Right lobe of liver (tissue), 6 donors: ENCODE data around the gene FEM1B. TPM values are rescaled to one million over a fixed set of nuclear protein-coding genes. Genes with fewer than 3 reads are reported as not detected.

Experiments
- ATAC-seq, 4 donors: fragments of 200-7000 bp; cut with Tn5 transposase; one replicate each; pipeline ENCODE4 v1.9.1; 2020; ENCODE audit warnings: mild to moderate bottlenecking in 4 of 4, moderate library complexity in 4 of 4
- DNase-seq, 3 donors: peaks; one replicate each; pipeline ENCODE4 v3.0.0-alpha.2; 2020
- H3K27ac ChIP-seq, 3 donors: fragments of 200-600 bp; one replicate each; pipeline ENCODE4 v1.8.0; 2022
- H3K27me3 ChIP-seq, 2 donors: fragments of 200-600 bp; one replicate each; pipeline ENCODE4 v1.8.0; 2022
- H3K36me3 ChIP-seq, 4 donors: fragments of 200-600 bp; sonication (generic) in 1 of 4; one replicate each; pipeline versions ENCODE4 v1.5.1 to v1.8.0; 2017 to 2022; ENCODE audit warnings: control low read depth in 1 of 4
- H3K4me1 ChIP-seq, 4 donors: fragments of 200-600 bp; sonication (generic) in 1 of 4; one replicate each; pipeline versions ENCODE4 v1.5.1 to v1.8.0; 2017 to 2022; ENCODE audit warnings: control low read depth in 1 of 4
- H3K4me3 ChIP-seq, 3 donors: fragments of 200-600 bp; one replicate each; pipeline ENCODE4 v1.8.0; 2022
- H3K9me3 ChIP-seq, 4 donors: fragments of 200-600 bp; sonication (generic) in 1 of 4; one replicate each; pipeline versions ENCODE4 v1.5.1 to v1.8.0; 2017 to 2022; ENCODE audit warnings: control low read depth in 1 of 4
- POLR2A ChIP-seq: fragments of 450-650 bp; IDR thresholded peaks from one replicate; pipeline ENCODE4 v1.6.1; 2017; ENCODE audit warnings: antibody characterized with exemption, mild to moderate bottlenecking
- WGBS: methylation state at CpG from one replicate; pipeline ENCODE4 v1.1.6; 2018; ENCODE audit warnings: low coverage, low lambda C conversion rate; ENCODE audit not compliant: insufficient coverage; ENCODE audit errors: missing lambda C conversion rate; 5-methylcytosine and 5-hydroxymethylcytosine counted together
- intact Hi-C, 2 donors: fragments of 100-400 bp; cut with DNase I; formaldehyde crosslinking; loops; one replicate each; pipeline versions ENCODE4 v1.11.2 to v1.14.1; 2022
- total RNA-seq, 6 experiments: library from RNA; depleted of rRNA in 2 of 6; stranded (reverse); fragments of >200 nt in 2 of 6; fragmentation: NEBNext Ultra II Directional in 3 of 6; extraction: Animal tissue kit (Norgen Biotek cat#: 25700) in 3 of 6; gene quantifications; one replicate each; pipeline versions ENCODE4 v1.1.0 to v1.2.4, GENCODE V29; 2016 to 2023
- TF ChIP-seq, protein P1 (sequence below), 4 donors: fragments of 200-600 bp in 3 of 4; fragments of 450-650 bp in 1 of 4; IDR thresholded peaks; one replicate each; pipeline versions ENCODE4 v1.5.1 to v1.8.0; 2016 to 2022; ENCODE audit warnings: antibody characterized with exemption in 4 of 4, mild to moderate bottlenecking in 2 of 4
- donor health status: DM: no; HTN: yes; CAD: no.
- donor health status: DM: no; HTN: no; CAD: no.
- donor health status: DM: no; HTN: no; CAD: no.
- donor health status: DM: no; HTN: yes; CAD: no.
- donor health status: DM: no; HTN: yes; CAD: no.

FEM1B gene
- total RNA-seq, 6 experiments from 2014 or later = 17.7 to 28.3 (median 23.1) TPM

GRCh38 chr15:68286256-68286655 is 8.7 kb downstream of the FEM1B start:
- 48% methylated on average over 5 of the region's 5 CpGs for WGBS
- TF ChIP-seq POLR2A = no peak
- TF ChIP-seq, protein P1, sequence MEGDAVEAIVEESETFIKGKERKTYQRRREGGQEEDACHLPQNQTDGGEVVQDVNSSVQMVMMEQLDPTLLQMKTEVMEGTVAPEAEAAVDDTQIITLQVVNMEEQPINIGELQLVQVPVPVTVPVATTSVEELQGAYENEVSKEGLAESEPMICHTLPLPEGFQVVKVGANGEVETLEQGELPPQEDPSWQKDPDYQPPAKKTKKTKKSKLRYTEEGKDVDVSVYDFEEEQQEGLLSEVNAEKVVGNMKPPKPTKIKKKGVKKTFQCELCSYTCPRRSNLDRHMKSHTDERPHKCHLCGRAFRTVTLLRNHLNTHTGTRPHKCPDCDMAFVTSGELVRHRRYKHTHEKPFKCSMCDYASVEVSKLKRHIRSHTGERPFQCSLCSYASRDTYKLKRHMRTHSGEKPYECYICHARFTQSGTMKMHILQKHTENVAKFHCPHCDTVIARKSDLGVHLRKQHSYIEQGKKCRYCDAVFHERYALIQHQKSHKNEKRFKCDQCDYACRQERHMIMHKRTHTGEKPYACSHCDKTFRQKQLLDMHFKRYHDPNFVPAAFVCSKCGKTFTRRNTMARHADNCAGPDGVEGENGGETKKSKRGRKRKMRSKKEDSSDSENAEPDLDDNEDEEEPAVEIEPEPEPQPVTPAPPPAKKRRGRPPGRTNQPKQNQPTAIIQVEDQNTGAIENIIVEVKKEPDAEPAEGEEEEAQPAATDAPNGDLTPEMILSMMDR (IDR thresholded peaks at IDR 0.05) = no peak
- Histone ChIP-seq H3K4me3 (no peak overlapping the region), H3K27ac (peak overlapping the region in 2 of 3 donors; percentile 33 to 84), H3K27me3 (no peaks in the 10 kb centered on the region), H3K9me3 (no peaks in the 10 kb centered on the region), H3K36me3 (peaks cover 0 to 18% (median 11%) of the 10 kb centered on the region in 4 donors), H3K4me1 (peaks cover 0 to 63% (median 8%) of the 10 kb centered on the region in 4 donors)
- intact Hi-C loops = no loop called here
- DNase-seq (no peak), ATAC-seq (peak; percentile 19 to 69 (median 61))

GRCh38 chr15:68289057-68289456 is 11.5 kb downstream of the FEM1B start:
- 92% methylated on average over 2 of the region's 2 CpGs for WGBS

DNA sequence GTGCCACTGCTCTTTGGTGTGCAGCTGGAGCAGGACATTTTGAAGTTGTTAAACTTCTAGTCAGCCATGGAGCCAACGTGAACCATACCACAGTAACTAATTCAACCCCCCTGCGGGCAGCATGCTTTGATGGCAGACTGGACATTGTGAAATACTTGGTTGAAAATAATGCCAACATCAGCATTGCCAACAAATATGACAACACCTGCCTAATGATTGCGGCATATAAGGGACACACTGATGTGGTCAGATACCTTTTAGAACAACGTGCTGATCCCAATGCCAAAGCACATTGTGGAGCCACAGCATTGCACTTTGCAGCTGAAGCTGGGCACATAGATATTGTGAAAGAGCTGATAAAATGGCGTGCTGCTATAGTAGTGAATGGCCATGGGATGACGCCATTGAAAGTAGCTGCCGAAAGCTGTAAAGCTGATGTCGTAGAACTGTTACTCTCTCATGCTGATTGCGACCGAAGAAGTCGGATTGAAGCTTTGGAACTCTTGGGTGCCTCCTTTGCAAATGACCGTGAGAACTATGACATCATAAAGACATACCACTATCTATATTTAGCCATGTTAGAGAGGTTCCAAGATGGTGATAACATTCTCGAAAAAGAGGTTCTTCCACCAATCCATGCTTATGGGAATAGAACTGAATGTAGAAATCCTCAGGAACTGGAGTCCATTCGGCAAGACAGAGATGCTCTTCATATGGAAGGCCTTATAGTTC is 12.2 kb downstream of the FEM1B start:
- ATAC-seq = peak; percentile 21 to 79 (median 41)
- DNase-seq = no peak
- intact Hi-C loops = no loop called here
- TF ChIP-seq, protein P1 (IDR thresholded peaks at IDR 0.05) = no peak
- TF ChIP-seq POLR2A = no peak
- H3K4me3 ChIP-seq = no peak overlapping the region
- WGBS = 60% methylated on average over 11 of the region's 14 CpGs
- no peaks in the 10 kb centered on the region for H3K27me3 ChIP-seq
- H3K36me3 ChIP-seq = peaks cover 0 to 19% (median 11%) of the 10 kb centered on the region in 4 donors
- peak overlapping the region in 1 of 3 donors; percentile 33 for H3K27ac ChIP-seq
- H3K9me3 ChIP-seq = no peaks in the 10 kb centered on the region
- peaks cover 0 to 38% (median 3%) of the 10 kb centered on the region in 4 donors for H3K4me1 ChIP-seq

More at GRCh38 chr15:68289057-68289456, 11.5 kb downstream of the FEM1B start:
- Histone ChIP-seq H3K9me3 (no peaks in the 10 kb centered on the region), H3K4me1 (peaks cover 0 to 45% (median 3%) of the 10 kb centered on the region in 4 donors), H3K27ac (peak overlapping the region in 1 of 3 donors; percentile 33), H3K36me3 (peaks cover 0 to 19% (median 11%) of the 10 kb centered on the region in 4 donors), H3K4me3 (no peak overlapping the region), H3K27me3 (no peaks in the 10 kb centered on the region)
- intact Hi-C loops = no loop called here
- ATAC-seq (no peak), DNase-seq (no peak)
- TF ChIP-seq, protein P1 (IDR thresholded peaks at IDR 0.05) = no peak
- TF ChIP-seq POLR2A = no peak

DNA sequence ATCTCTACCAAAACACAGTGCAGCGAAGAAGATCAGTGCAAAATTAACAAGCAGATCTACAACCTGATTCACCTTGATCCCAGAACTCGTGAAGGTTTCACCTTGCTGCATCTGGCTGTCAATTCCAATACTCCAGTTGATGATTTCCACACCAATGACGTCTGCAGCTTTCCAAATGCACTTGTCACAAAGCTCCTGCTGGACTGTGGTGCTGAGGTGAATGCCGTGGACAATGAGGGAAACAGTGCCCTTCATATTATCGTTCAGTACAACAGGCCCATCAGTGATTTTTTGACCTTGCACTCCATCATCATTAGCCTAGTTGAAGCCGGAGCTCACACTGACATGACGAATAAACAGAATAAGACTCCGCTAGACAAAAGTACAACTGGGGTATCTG is 13.2 kb downstream of the FEM1B start:
- WGBS = 96% methylated on average over 8 of the region's 8 CpGs
- ATAC-seq (no peak), DNase-seq (no peak)
- Histone ChIP-seq H3K36me3 (peaks cover 0 to 19% (median 11%) of the 10 kb centered on the region in 4 donors), H3K4me1 (peaks cover 0 to 30% (median 2%) of the 10 kb centered on the region in 4 donors), H3K27me3 (no peaks in the 10 kb centered on the region), H3K4me3 (no peak overlapping the region), H3K9me3 (no peaks in the 10 kb centered on the region), H3K27ac (no peak overlapping the region)
- intact Hi-C loops = no loop called here
- TF ChIP-seq, protein P1 (IDR thresholded peaks at IDR 0.05) = no peak
- no peak for TF ChIP-seq POLR2A
